DLD1 (cell line): ENCODE results near the gene SARS1.

Source experiments
- in situ Hi-C: cut with HindIII; loops from 2 replicates; pipeline ENCODE4 v1.10.0; 2017; ENCODE audit warnings: low sequenced_read_pairs

SARS1 gene

DNA sequence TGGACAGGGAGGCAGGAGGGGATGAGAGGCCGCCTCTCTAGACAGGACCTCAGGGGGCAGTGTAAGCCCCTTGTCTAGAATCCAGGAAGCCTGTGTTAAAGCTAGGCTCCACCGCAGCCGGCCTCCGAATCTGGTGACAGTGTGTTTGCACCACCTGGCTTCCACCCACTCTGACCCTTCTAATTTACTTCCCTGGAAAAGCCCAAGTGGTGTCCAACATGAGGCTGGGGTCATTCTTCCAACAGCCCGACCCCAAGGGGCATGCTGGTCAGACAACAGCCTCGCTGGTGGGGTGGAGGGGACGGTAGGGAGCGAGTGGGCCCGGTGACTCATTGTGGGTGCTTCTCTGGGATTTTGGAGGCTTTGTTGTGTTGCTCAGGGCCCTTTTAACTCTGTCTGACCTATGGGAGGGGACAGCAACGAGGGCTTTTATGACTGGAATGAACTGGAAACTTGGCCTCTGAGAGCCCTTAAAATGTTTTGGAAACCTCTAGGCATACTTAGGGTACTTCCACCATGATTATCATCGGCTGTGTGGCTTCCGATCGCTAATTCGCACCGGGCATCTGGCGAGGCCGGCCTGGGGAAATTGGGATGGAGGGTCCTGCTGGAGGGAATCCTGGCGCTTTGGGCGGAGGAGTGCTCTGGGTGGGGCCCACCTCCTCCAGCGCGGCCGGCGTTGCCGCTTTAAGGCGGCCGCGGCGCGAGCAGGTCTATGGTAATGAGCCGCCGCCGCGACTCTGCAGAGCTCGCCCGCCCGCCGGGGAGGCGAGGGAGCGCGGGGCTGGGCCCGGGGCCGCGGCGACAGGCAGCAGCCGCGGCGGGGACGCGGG is 35.3 kb downstream of the SARS1 start, which contains the start of gene CELSR2:
TSS of gene CELSR2 (plus strand) at position 743 of the 833 bp plus-strand sequence. CDS start 541 bp downstream, outside the sequence.
- in situ Hi-C loops = no loop called here

DNA sequence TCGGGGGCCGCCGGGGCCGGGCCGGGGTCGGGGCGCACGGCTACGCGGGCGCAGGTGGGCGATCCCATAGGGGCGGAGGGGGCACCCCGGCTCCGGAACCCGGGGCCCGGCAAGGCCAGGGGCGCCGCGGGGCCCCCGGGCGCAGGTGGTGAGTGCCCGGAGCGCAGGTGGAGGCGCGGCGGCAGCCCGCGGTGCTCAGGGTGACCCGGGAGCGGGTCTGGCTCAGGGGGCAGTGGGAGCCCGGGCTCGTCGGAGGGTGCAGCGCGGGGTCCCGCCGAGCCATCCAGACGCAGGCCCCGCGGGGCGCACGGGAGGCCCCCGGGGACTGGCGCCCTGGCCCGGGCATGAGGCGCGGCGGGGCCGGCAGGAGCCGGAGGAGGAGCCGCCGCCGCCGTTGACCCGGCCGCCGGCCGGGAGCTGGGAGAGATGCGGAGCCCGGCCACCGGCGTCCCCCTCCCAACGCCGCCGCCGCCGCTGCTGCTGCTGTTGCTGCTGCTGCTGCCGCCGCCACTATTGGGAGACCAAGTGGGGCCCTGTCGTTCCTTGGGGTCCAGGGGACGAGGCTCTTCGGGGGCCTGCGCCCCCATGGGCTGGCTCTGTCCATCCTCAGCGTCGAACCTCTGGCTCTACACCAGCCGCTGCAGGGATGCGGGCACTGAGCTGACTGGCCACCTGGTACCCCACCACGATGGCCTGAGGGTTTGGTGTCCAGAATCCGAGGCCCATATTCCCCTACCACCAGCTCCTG is 36.1 kb downstream of the SARS1 start:
- in situ Hi-C loops = no loop called here

DNA sequence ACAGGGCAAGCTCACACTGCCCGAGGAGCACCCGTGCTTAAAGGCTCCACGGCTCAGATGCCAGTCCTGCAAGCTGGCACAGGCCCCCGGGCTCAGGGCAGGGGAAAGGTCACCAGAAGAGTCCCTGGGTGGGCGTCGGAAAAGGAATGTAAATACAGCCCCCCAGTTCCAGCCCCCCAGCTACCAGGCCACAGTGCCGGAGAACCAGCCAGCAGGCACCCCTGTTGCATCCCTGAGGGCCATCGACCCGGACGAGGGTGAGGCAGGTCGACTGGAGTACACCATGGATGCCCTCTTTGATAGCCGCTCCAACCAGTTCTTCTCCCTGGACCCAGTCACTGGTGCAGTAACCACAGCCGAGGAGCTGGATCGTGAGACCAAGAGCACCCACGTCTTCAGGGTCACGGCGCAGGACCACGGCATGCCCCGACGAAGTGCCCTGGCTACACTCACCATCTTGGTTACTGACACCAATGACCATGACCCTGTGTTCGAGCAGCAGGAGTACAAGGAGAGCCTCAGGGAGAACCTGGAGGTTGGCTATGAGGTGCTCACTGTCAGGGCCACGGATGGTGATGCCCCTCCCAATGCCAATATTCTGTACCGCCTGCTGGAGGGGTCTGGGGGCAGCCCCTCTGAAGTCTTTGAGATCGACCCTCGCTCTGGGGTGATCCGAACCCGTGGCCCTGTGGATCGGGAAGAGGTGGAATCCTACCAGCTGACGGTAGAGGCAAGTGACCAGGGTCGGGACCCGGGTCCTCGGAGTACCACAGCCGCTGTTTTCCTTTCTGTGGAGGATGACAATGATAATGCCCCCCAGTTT is 36.9 kb downstream of the SARS1 start:
- in situ Hi-C loops = no loop called here

DNA sequence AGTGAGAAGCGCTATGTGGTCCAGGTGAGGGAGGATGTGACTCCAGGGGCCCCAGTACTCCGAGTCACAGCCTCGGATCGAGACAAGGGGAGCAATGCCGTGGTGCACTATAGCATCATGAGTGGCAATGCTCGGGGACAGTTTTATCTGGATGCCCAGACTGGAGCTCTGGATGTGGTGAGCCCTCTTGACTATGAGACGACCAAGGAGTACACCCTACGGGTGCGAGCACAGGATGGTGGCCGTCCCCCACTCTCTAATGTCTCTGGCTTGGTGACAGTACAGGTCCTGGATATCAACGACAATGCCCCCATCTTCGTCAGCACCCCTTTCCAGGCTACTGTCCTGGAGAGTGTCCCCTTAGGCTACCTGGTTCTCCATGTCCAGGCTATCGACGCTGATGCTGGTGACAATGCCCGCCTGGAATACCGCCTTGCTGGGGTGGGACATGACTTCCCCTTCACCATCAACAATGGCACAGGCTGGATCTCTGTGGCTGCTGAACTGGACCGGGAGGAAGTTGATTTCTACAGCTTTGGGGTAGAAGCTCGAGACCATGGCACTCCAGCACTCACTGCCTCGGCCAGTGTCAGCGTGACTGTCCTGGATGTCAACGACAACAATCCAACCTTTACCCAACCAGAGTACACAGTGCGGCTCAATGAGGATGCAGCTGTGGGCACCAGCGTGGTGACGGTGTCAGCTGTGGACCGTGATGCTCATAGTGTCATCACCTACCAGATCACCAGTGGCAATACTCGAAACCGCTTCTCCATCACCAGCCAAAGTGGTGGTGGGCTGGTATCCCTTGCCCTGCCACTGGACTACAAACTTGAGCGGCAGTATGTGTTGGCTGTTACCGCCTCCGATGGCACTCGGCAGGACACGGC is 37.8 kb downstream of the SARS1 start:
- in situ Hi-C loops = no loop called here

DNA sequence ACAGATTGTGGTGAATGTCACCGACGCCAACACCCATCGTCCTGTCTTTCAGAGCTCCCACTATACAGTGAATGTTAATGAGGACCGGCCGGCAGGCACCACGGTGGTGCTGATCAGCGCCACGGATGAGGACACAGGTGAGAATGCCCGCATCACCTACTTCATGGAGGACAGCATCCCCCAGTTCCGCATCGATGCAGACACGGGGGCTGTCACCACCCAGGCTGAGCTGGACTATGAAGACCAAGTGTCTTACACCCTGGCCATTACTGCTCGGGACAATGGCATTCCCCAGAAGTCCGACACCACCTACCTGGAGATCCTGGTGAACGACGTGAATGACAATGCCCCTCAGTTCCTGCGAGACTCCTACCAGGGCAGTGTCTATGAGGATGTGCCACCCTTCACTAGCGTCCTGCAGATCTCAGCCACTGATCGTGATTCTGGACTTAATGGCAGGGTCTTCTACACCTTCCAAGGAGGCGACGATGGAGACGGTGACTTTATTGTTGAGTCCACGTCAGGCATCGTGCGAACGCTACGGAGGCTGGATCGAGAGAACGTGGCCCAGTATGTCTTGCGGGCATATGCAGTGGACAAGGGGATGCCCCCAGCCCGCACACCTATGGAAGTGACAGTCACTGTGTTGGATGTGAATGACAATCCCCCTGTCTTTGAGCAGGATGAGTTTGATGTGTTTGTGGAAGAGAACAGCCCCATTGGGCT is 38.6 kb downstream of the SARS1 start:
- in situ Hi-C loops = no loop called here

DNA sequence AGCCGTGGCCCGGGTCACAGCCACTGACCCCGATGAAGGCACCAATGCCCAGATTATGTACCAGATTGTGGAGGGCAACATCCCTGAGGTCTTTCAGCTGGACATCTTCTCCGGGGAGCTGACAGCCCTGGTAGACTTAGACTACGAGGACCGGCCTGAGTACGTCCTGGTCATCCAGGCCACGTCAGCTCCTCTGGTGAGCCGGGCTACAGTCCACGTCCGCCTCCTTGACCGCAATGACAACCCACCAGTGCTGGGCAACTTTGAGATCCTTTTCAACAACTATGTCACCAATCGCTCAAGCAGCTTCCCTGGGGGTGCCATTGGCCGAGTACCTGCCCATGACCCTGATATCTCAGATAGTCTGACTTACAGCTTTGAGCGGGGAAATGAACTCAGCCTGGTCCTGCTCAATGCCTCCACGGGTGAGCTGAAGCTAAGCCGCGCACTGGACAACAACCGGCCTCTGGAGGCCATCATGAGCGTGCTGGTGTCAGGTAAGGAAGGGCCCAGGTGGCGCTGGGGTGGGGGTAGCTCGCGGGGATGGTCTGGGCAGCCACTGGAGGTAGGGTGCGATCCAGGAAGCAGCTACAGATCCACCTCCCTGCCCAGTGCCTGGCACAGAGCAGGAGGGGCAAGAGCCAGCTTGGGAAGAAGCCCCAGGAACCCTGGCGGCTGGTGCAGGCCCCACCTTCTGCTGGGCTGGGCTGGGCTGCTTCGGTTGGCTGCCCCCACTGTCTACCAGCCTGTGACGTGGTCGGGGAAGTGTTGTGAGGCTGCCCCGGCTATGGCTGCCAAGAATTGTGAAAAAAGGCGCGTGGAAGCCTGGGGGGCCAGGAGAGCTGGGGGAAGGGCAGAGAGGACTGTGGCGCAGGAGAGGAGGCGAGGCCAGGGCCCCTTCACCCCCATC is 39.4 kb downstream of the SARS1 start:
- in situ Hi-C loops = no loop called here

DNA sequence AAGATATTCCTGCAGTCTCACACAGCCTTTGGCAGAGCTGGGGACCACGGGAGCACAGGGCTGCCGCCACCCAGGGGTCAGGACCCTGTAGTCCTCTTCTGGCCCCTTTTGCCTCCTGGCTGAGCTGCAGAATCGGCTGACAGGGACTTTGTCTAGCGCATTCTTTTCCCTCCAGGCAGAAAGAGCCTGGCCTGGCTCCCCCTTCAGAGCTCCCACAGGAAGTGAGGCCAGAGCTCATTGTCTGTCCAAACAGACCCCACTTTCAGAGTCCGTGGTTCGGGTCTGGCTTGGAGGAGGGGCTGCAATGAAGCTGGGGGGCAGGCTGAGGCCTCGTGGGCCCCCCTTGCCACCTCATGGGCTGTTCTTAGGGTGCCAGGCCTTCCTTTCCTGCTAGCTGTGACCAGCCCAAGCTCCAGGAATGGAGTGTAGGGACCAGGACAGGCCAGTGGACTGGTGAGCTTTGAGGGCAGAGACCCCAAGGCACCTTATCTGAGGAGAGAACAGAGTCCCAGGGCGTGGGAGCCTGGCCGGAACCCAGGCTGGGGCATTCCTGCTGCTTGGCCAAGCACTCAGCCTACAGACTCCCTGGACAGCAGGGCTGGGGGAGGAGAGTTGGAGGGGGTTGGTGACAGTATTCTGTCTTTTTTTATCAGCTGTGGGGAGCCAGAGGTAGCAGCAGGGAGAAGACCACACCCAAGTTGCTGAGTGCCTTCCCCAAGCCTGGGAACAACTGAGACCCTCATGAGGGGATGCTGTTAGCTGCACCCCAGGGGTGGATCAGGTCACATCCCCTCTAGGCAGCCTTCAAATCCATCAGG is 40.3 kb downstream of the SARS1 start:
- in situ Hi-C loops = no loop called here

DNA sequence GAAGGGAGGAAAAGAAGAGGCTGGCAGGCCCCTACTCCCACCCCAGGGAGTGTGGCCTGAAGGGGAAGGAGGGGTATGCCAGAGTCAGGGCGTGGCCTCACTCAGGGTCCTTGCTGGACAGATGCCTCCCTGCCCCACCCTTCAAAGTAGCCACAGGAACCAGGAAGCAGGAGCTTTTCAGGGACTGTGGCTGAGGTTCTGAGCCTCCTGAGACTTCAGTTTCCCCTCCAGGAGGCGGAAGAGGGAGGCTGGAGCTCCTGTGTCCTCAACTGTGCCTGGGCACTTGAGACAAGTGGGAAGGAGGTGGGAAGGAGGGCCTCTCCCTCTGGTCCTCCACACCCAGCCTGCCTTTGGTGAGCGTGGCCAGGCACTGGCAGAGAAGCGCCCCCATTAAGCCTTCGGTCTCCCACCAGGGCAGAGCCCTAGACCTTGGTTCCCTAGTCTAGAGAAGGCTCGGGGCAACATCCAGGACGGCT is 40.9 kb downstream of the SARS1 start:
- in situ Hi-C loops = no loop called here

DNA sequence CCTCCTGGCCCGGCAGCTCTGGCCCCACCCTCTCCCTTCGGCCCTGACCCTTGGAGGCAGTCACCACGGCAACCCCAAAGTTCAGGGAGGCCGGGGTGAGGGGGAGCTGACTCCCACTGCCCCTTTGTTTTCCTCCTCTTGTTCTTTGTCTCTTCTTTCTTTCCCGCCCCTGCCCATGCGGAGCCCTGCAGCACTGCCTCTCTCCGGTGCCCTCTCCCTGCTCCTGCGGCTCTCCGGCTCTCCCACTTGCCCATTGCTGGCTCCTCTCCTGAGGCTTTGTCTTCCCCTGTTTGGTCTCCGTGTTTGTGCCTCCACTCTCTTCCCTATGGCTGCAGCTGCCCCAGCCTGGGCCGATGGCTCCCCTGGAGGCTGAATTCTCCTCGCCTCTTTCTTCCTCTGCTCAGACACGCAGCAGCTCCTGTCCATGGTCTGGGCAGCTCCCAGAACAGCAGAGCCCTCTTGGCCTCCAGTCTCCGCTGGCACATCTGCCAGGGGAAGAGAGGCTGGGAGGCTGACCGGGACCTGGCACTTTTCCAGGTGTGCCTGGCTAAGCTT is 41.5 kb downstream of the SARS1 start:
- in situ Hi-C loops = no loop called here

DNA sequence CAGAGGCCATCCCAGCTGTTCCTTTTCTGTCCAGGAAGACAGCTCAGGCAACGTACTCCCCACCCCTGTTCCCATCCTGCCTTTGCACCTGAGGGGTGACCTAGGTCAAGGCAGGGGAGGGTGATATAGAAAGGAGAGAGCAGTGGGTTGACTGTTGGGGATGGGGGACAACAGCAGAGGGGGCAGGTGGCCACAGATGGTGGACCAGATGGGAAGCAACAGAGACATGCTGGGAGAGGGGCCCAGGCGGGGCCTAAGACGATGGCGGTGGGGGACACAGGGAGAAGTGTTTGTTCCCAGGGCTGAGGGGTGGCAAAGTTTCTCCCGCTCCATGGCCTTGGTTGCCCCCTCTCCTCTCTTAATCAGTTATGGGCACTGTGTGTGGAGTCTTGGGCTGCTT is 42.0 kb downstream of the SARS1 start:
- in situ Hi-C loops = no loop called here

DNA sequence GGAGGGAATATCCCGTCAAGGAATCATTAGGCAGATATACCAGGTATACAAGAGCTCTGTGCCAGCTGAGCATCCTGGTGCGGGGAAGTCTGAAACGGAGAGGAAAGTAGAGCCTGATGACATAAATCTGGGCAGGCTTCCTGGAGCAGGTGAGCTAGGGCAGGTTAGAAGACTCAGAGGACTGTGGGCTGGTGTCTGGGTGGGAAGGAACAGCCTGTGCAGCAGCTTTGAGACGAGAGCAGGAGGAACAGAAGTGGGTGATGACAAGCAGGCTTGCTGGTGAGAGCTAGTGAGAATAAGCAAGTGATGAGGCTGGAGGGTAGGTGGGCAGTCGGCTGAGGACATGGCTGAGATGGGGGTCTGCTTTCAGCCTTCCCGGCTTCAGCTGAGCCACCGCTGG is 42.4 kb downstream of the SARS1 start:
- in situ Hi-C loops = no loop called here

DNA sequence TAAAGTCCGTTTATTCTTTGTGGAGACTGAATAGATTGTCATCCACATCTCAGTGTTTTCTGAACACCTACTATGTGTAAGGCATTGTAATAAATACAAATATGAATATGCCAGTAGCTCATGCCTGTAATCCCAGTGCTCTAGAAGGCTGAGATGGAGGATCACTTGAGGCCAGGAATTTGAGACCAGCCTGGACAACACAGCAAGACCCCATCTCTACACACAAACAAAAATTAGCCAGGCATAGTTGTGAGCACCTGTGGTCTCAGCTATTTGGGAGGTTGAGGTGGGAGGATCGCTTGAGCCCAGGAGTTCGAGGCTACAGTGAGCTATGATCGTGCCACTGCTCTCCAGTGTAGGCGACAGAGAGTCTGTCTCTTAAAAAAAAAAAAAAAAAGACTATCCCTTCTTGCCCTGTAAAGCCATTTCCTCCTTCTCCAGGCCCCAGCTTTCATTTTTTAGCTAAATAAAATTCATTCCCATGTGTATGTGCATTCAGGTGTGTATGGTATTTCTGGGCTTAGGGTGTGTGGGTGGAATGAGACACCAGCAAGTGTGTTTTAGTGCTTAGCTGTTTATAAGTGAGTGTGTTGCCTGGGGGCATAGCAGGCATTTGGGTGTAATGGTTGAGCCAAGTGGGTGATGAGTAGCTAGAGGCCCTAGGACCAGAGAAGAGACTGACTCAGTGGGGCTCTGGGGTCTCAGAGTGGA is 43.4 kb downstream of the SARS1 start:
- in situ Hi-C loops = no loop called here

DNA sequence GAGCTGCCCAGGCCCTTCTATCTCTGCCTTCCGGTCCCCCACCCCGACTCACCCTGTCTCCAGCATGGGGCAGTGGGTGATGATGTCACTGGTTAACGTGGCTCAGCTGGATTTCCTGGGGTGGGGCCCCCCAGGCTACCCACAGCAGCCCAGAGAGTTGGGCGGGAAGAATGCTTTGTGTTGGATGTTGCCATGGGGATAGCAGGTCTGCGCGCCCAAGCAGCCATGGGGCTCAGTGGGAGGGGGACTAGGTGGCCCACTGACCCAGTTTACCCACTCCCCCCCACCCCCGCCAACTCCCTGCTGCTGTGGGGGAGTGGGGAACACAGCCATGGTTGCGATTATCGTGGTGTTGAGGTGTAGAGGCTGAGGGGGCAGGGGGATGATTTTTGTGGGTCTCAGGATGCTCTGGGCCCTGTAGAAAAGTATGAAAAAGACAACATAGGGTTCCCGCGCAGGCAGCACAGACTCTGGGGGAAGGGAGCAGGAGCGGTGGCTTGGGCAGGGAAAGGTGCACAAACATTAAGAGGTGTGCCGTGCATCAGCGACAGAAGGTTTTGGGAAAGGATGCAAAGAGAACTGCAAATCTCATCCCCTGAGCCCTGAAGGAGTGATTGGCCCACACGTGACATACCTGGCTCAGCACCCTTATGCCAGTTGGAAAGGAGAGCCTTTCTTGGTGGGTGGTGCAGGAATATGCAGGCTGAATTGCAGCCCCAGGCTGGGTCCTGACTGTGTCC is 44.1 kb downstream of the SARS1 start:
- in situ Hi-C loops = no loop called here

DNA sequence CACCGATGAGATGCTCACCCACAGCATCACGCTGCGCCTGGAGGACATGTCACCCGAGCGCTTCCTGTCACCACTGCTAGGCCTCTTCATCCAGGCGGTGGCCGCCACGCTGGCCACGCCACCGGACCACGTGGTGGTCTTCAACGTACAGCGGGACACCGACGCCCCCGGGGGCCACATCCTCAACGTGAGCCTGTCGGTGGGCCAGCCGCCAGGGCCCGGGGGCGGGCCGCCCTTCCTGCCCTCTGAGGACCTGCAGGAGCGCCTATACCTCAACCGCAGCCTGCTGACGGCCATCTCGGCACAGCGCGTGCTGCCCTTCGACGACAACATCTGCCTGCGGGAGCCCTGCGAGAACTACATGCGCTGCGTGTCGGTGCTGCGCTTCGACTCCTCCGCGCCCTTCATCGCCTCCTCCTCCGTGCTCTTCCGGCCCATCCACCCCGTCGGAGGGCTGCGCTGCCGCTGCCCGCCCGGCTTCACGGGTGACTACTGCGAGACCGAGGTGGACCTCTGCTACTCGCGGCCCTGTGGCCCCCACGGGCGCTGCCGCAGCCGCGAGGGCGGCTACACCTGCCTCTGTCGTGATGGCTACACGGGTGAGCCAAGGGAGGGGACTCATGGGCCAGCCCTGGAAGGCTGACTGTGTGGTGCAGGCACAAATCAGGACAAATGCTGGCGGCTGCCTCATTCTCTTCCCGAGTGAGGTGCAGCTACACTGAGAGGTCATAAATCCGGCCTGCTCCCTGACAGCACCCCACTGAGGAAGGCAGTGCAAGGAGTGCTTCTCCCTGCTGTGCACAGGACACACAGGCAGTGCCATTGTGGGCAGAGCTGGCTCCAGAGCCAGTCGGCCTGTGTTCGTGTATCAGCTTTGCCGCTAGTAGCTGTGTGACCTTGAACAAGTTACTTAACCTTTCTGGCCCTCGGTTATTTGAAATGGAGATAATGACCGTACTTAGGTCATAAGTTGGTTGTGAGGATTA is 45.1 kb downstream of the SARS1 start:
- in situ Hi-C loops = no loop called here
